ENCODE measurements around the gene LRRC8B.
"Not testable (repeated sequence)": the region's sequence is repeated elsewhere in the genome, so short reads cannot be mapped to it uniquely, and the experiment has no call there.

The LRRC8B gene

GRCh38 chr1:89529196-89529595, 4.6 kb downstream of the LRRC8B start:
- in situ Hi-C loops (cut with HindIII; ENCODE audit: low pct_unique_long_range_greater_than_20kb, low sequenced_read_pairs) = no loop called here
- no peak for DNase-seq (ENCODE audit: low read depth in 1 of 2, low spot score in 1 of 2)
- TF ChIP-seq JUND (IDR thresholded peaks at IDR 0.05; ENCODE audit: low read depth) = no peak

GRCh38 chr1:89530444-89531089, 5.9 kb downstream of the LRRC8B start:
- in situ Hi-C loops (cut with HindIII; ENCODE audit: low pct_unique_long_range_greater_than_20kb, low sequenced_read_pairs) = no loop called here
- TF ChIP-seq JUND (IDR thresholded peaks at IDR 0.05; ENCODE audit: low read depth) = no peak
- no peak for DNase-seq (ENCODE audit: low read depth in 1 of 2, low spot score in 1 of 2)

GRCh38 chr1:89531480-89532139, 7.0 kb downstream of the LRRC8B start:
- in situ Hi-C loops (cut with HindIII; ENCODE audit: low pct_unique_long_range_greater_than_20kb, low sequenced_read_pairs) = no loop called here
- no peak for DNase-seq (ENCODE audit: low read depth in 1 of 2, low spot score in 1 of 2)
- no peak for TF ChIP-seq JUND (IDR thresholded peaks at IDR 0.05; ENCODE audit: low read depth)

GRCh38 chr1:89532228-89532627, 7.6 kb downstream of the LRRC8B start:
- TF ChIP-seq JUND (IDR thresholded peaks at IDR 0.05; ENCODE audit: low read depth) = no peak
- no peak for DNase-seq (ENCODE audit: low read depth in 1 of 2, low spot score in 1 of 2)
- in situ Hi-C loops (cut with HindIII; ENCODE audit: low pct_unique_long_range_greater_than_20kb, low sequenced_read_pairs) = no loop called here

- DNase-seq (ENCODE audit: low read depth in 1 of 2, low spot score in 1 of 2) = no peak
- in situ Hi-C loops (cut with HindIII; ENCODE audit: low pct_unique_long_range_greater_than_20kb, low sequenced_read_pairs) = no loop called here
- no peak for TF ChIP-seq JUND (IDR thresholded peaks at IDR 0.05; ENCODE audit: low read depth)
Observed at GRCh38 chr1:89532866-89533265, 8.2 kb downstream of the LRRC8B start.

GRCh38 chr1:89535537-89535936, 10.9 kb downstream of the LRRC8B start:
- in situ Hi-C loops (cut with HindIII; ENCODE audit: low pct_unique_long_range_greater_than_20kb, low sequenced_read_pairs) = no loop called here
- no peak for TF ChIP-seq JUND (IDR thresholded peaks at IDR 0.05; ENCODE audit: low read depth)
- DNase-seq (ENCODE audit: low read depth in 1 of 2, low spot score in 1 of 2) = no peak

- DNase-seq (ENCODE audit: low read depth in 1 of 2, low spot score in 1 of 2) = no peak
- no peak for TF ChIP-seq JUND (IDR thresholded peaks at IDR 0.05; ENCODE audit: low read depth)
- in situ Hi-C loops (cut with HindIII; ENCODE audit: low pct_unique_long_range_greater_than_20kb, low sequenced_read_pairs) = no loop called here
Observed at GRCh38 chr1:89536555-89537341, 12.1 kb downstream of the LRRC8B start.

- TF ChIP-seq JUND (IDR thresholded peaks at IDR 0.05; ENCODE audit: low read depth) = no peak
- in situ Hi-C loops (cut with HindIII; ENCODE audit: low pct_unique_long_range_greater_than_20kb, low sequenced_read_pairs) = no loop called here
- DNase-seq (ENCODE audit: low read depth in 1 of 2, low spot score in 1 of 2) = no peak
Observed at GRCh38 chr1:89538361-89538760, 13.7 kb downstream of the LRRC8B start.

- in situ Hi-C loops (cut with HindIII; ENCODE audit: low pct_unique_long_range_greater_than_20kb, low sequenced_read_pairs) = no loop called here
- DNase-seq (ENCODE audit: low read depth in 1 of 2, low spot score in 1 of 2) = no peak
- TF ChIP-seq JUND (IDR thresholded peaks at IDR 0.05; ENCODE audit: low read depth) = no peak
Observed at GRCh38 chr1:89539128-89539527, 14.5 kb downstream of the LRRC8B start.

- in situ Hi-C loops (cut with HindIII; ENCODE audit: low pct_unique_long_range_greater_than_20kb, low sequenced_read_pairs) = no loop called here
- DNase-seq (ENCODE audit: low read depth in 1 of 2, low spot score in 1 of 2) = no peak
- no peak for TF ChIP-seq JUND (IDR thresholded peaks at IDR 0.05; ENCODE audit: low read depth)
Observed at GRCh38 chr1:89540406-89540970, 15.9 kb downstream of the LRRC8B start.

GRCh38 chr1:89542345-89542744, 17.7 kb downstream of the LRRC8B start:
- in situ Hi-C loops (cut with HindIII; ENCODE audit: low pct_unique_long_range_greater_than_20kb, low sequenced_read_pairs) = no loop called here
- DNase-seq (ENCODE audit: low read depth in 1 of 2, low spot score in 1 of 2) = no peak
- no peak for TF ChIP-seq JUND (IDR thresholded peaks at IDR 0.05; ENCODE audit: low read depth)

- DNase-seq (ENCODE audit: low read depth in 1 of 2, low spot score in 1 of 2); in situ Hi-C loops (cut with HindIII; ENCODE audit: low pct_unique_long_range_greater_than_20kb, low sequenced_read_pairs): not testable (repeated sequence)
Observed at GRCh38 chr1:89543632-89544031, 19.0 kb downstream of the LRRC8B start.
